Fibroblast of skin of scalp (primary cell): ENCODE data around the gene POLR2M.

Experiments used
- DNase-seq: peaks from one replicate; pipeline ENCODE4 v3.0.0-alpha.2; 2013

The POLR2M gene

GRCh38 chr15:57692709-57693108 is 13.8 kb upstream of the POLR2M start:
- DNase-seq = peak; percentile 60

- DNase-seq = peak; percentile 81
Observed at GRCh38 chr15:57694279-57694678, 12.2 kb upstream of the POLR2M start.

GRCh38 chr15:57696146-57696545 is 10.4 kb upstream of the POLR2M start:
- DNase-seq = no peak

GRCh38 chr15:57697588-57697987 is 8.9 kb upstream of the POLR2M start:
- DNase-seq = peak; percentile 77

GRCh38 chr15:57698243-57698642 is 8.3 kb upstream of the POLR2M start:
- DNase-seq = no peak

- no peak for DNase-seq
Observed at GRCh38 chr15:57698991-57699390, 7.5 kb upstream of the POLR2M start.

GRCh38 chr15:57703387-57703786 is 3.1 kb upstream of the POLR2M start:
- no peak for DNase-seq

- no peak for DNase-seq
Observed at GRCh38 chr15:57704441-57704840, 2.1 kb upstream of the POLR2M start.

GRCh38 chr15:57705746-57706404 is 639 bp upstream of the POLR2M start:
- DNase-seq = no peak

GRCh38 chr15:57708047-57708446 is 1.5 kb downstream of the POLR2M start:
- no peak for DNase-seq

GRCh38 chr15:57718309-57718708 is 11.8 kb downstream of the POLR2M start:
- no peak for DNase-seq

GRCh38 chr15:57720867-57721266 is 14.4 kb downstream of the POLR2M start:
- peak; percentile 54 for DNase-seq

GRCh38 chr15:57726411-57726810 is 19.9 kb downstream of the POLR2M start:
- peak; percentile 60 for DNase-seq

GRCh38 chr15:57727031-57727430 is 20.5 kb downstream of the POLR2M start:
- no peak for DNase-seq

- no peak for DNase-seq
Observed at GRCh38 chr15:57728436-57728835, 21.9 kb downstream of the POLR2M start.

- no peak for DNase-seq
Observed at GRCh38 chr15:57730876-57731275, 24.4 kb downstream of the POLR2M start.

GRCh38 chr15:57731530-57732103 is 25.1 kb downstream of the POLR2M start:
- no peak for DNase-seq

GRCh38 chr15:57732526-57733331 is 26.2 kb downstream of the POLR2M start:
- DNase-seq = peak; percentile 56

- DNase-seq = no peak
Observed at GRCh38 chr15:57734860-57735259, 28.3 kb downstream of the POLR2M start.

GRCh38 chr15:57735431-57735830 is 28.9 kb downstream of the POLR2M start:
- no peak for DNase-seq

- DNase-seq = no peak
Observed at GRCh38 chr15:57735891-57736290, 29.4 kb downstream of the POLR2M start.

- no peak for DNase-seq
Observed at GRCh38 chr15:57736591-57736990, 30.1 kb downstream of the POLR2M start.

- DNase-seq = no peak
Observed at GRCh38 chr15:57738734-57739237, 32.3 kb downstream of the POLR2M start.

GRCh38 chr15:57740048-57740447 is 33.5 kb downstream of the POLR2M start:
- DNase-seq = no peak
